ENCODE results near the gene ZCRB1.
A peak's percentile ranks its signal among the peaks of the same experiment; 100 is the strongest.
"Not testable (repeated sequence)": the region's sequence is repeated elsewhere in the genome, so short reads cannot be mapped to it uniquely, and the experiment has no call there.

ZCRB1 gene

GRCh38 chr12:42325653-42326474 lies at the start of gene ZCRB1, which contains the start of gene PPHLN1:
Gene ZCRB1 (minus strand): TSS chr12:42326094. CDS start chr12:42324102, 1,992 bp downstream.
Gene PPHLN1 (plus strand): TSS chr12:42326167. CDS start chr12:42335903, 9,736 bp downstream.
- Mint-ChIP-seq H3K27me3 (no peaks in the 10 kb centered on the region), H3K4me3 (peak within 1 kb of the TSS; percentile 99), H3K27ac (peak within 1 kb of the TSS; percentile 97), H3K36me3 (ENCODE audit: low read depth) (peaks cover 36% of the 10 kb centered on the region), H3K9me3 (no peaks in the 10 kb centered on the region), H3K4me1 (ENCODE audit: low read depth) (peaks cover 56% of the 10 kb centered on the region)

GRCh38 chr12:42373669-42374068 lies 47.8 kb upstream of the ZCRB1 start:
- no peaks in the 10 kb centered on the region for H3K27me3 Mint-ChIP-seq
- no peak overlapping the region for H3K4me3 Mint-ChIP-seq
- H3K9me3 Mint-ChIP-seq, result no peaks in the 10 kb centered on the region
- H3K27ac Mint-ChIP-seq, result no peak overlapping the region
- H3K4me1 Mint-ChIP-seq (ENCODE audit: low read depth), result peaks cover 15% of the 10 kb centered on the region
- peaks cover 30% of the 10 kb centered on the region for H3K36me3 Mint-ChIP-seq (ENCODE audit: low read depth)

GRCh38 chr12:42372154-42372791 lies 46.4 kb upstream of the ZCRB1 start:
- Mint-ChIP-seq H3K4me1 (ENCODE audit: low read depth) (peaks cover 13% of the 10 kb centered on the region), H3K27ac (no peak overlapping the region), H3K36me3 (ENCODE audit: low read depth) (peaks cover 21% of the 10 kb centered on the region), H3K4me3 (no peak overlapping the region), H3K27me3 (no peaks in the 10 kb centered on the region), H3K9me3 (no peaks in the 10 kb centered on the region)

DNA sequence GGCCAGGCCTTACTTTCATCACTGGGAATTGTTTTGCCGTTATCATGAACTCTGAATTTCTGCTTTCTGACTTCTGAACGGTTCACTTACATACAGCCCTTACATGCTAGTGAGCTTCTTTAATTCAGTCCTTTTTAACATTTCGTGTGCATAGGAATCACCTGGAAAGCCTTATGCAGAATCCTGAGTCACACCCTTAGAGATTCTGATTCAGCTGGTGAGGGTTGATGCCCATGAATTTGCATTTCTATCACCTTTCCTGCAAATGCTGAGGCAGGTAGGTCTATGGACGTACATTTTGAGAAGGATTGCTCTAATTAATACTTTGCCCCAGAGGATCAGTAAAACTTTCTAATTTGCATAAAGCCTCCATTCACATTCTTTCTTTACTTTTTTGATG lies 44.1 kb upstream of the ZCRB1 start:
- H3K4me1 Mint-ChIP-seq (ENCODE audit: low read depth), result peaks cover 13% of the 10 kb centered on the region
- H3K27me3 Mint-ChIP-seq, result no peaks in the 10 kb centered on the region
- H3K4me3 Mint-ChIP-seq, result no peak overlapping the region
- no peak overlapping the region for H3K27ac Mint-ChIP-seq
- no peaks in the 10 kb centered on the region for H3K9me3 Mint-ChIP-seq
- H3K36me3 Mint-ChIP-seq (ENCODE audit: low read depth), result peaks cover 8% of the 10 kb centered on the region

- H3K4me1 Mint-ChIP-seq (ENCODE audit: low read depth), result peaks cover 41% of the 10 kb centered on the region
- H3K4me3 Mint-ChIP-seq, result no peak overlapping the region
- H3K27me3 Mint-ChIP-seq, result no peaks in the 10 kb centered on the region
- peaks cover 17% of the 10 kb centered on the region for H3K36me3 Mint-ChIP-seq (ENCODE audit: low read depth)
- no peaks in the 10 kb centered on the region for H3K9me3 Mint-ChIP-seq
- no peak overlapping the region for H3K27ac Mint-ChIP-seq
Observed at GRCh38 chr12:42365486-42365885, 39.6 kb upstream of the ZCRB1 start.

DNA sequence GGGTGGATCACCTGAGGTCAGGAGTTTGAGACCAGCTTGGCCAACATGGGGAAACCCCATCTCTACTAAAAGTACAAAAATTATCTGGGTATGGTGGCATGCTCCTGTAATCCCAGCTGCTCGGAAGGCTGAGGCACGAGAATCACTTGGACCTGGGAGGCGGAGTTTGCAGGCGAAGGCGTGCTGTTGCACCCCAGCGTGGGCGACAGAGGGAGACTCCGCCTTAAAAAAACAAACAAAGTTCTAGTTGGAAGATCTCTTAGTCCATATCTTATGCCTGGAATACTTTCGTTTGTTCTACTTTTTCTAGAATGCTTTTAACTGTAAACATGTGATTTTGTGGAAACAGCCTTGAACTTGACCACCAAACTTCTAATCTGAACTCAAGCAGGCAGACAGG lies 38.8 kb upstream of the ZCRB1 start:
- Mint-ChIP-seq H3K27ac (peak overlapping the region; percentile 26), H3K9me3 (no peaks in the 10 kb centered on the region), H3K27me3 (no peaks in the 10 kb centered on the region), H3K4me1 (ENCODE audit: low read depth) (peaks cover 49% of the 10 kb centered on the region), H3K4me3 (no peak overlapping the region), H3K36me3 (ENCODE audit: low read depth) (peaks cover 22% of the 10 kb centered on the region)

DNA sequence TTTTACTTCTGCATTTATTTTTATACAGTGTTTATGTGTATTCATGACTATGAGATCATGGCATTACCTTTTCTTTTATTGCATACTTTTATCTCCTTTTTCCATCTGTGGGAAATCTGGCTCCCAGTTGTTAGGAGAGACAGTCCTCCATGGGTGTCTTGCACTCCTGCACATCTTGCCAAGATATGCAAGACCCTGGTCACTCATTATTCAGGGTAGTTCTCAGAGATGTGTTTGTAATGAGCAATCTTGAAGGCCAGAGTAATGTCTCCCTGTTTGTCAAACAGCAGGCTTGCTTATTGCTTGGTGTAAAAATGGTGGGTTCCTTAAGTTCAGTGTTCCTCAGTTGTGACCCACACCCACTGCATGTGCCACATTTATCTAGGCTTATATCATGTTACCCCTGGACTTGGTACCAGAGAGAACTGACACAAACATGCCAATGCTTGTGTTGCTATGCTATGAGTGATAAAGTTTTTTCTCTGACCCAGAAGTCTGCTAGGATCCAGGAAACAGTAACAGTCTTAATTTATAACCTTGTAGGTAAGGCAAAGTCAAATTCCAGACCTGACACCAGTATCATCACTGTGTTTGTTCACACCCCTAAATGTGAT lies 36.9 kb upstream of the ZCRB1 start:
- H3K27me3 Mint-ChIP-seq, result no peaks in the 10 kb centered on the region
- no peak overlapping the region for H3K27ac Mint-ChIP-seq
- peaks cover 54% of the 10 kb centered on the region for H3K4me1 Mint-ChIP-seq (ENCODE audit: low read depth)
- H3K4me3 Mint-ChIP-seq, result no peak overlapping the region
- peaks cover 30% of the 10 kb centered on the region for H3K36me3 Mint-ChIP-seq (ENCODE audit: low read depth)
- no peaks in the 10 kb centered on the region for H3K9me3 Mint-ChIP-seq

- no peaks in the 10 kb centered on the region for H3K27me3 Mint-ChIP-seq
- no peaks in the 10 kb centered on the region for H3K9me3 Mint-ChIP-seq
- H3K4me1 Mint-ChIP-seq (ENCODE audit: low read depth), result peaks cover 54% of the 10 kb centered on the region
- peak overlapping the region; percentile 81 for H3K27ac Mint-ChIP-seq
- peaks cover 35% of the 10 kb centered on the region for H3K36me3 Mint-ChIP-seq (ENCODE audit: low read depth)
- no peak overlapping the region for H3K4me3 Mint-ChIP-seq
Observed at GRCh38 chr12:42361909-42362646, 36.2 kb upstream of the ZCRB1 start.

- Mint-ChIP-seq H3K27me3 (no peaks in the 10 kb centered on the region), H3K27ac (peak overlapping the region; percentile 39), H3K4me1 (ENCODE audit: low read depth) (peaks cover 54% of the 10 kb centered on the region), H3K9me3 (no peaks in the 10 kb centered on the region), H3K4me3 (peak overlapping the region; percentile 8), H3K36me3 (ENCODE audit: low read depth) (peaks cover 43% of the 10 kb centered on the region)
Observed at GRCh38 chr12:42360747-42361403, 35.0 kb upstream of the ZCRB1 start.

- no peaks in the 10 kb centered on the region for H3K27me3 Mint-ChIP-seq
- H3K9me3 Mint-ChIP-seq, result no peaks in the 10 kb centered on the region
- H3K36me3 Mint-ChIP-seq (ENCODE audit: low read depth), result peaks cover 45% of the 10 kb centered on the region
- no peak overlapping the region for H3K4me3 Mint-ChIP-seq
- peaks cover 21% of the 10 kb centered on the region for H3K4me1 Mint-ChIP-seq (ENCODE audit: low read depth)
- H3K27ac Mint-ChIP-seq, result no peak overlapping the region
Observed at GRCh38 chr12:42356344-42356743, 30.4 kb upstream of the ZCRB1 start.

DNA sequence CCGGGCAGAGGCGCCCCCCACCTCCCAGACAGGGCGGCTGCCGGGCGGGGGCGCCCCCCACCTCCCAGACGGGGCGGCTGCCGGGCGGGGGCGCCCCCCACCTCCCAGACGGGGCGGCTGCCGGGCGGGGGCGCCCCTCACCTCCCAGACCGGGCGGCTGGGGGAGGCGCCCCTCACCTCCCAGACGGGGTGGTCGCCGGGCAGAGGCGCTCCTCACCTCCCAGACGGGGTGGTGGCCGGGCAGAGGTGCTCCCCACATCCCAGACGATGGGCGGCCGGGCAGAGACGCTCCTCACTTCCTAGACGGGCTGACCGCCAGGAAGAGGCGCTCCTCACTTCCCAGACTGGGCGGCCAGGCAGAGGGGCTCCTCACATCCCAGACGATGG lies 24.1 kb upstream of the ZCRB1 start:
- not testable (repeated sequence) for H3K4me3 Mint-ChIP-seq, H3K27me3 Mint-ChIP-seq, H3K27ac Mint-ChIP-seq, H3K9me3 Mint-ChIP-seq
- Mint-ChIP-seq H3K36me3 (ENCODE audit: low read depth) (peaks cover 24% of the 10 kb centered on the region), H3K4me1 (ENCODE audit: low read depth) (peaks cover 10% of the 10 kb centered on the region)

DNA sequence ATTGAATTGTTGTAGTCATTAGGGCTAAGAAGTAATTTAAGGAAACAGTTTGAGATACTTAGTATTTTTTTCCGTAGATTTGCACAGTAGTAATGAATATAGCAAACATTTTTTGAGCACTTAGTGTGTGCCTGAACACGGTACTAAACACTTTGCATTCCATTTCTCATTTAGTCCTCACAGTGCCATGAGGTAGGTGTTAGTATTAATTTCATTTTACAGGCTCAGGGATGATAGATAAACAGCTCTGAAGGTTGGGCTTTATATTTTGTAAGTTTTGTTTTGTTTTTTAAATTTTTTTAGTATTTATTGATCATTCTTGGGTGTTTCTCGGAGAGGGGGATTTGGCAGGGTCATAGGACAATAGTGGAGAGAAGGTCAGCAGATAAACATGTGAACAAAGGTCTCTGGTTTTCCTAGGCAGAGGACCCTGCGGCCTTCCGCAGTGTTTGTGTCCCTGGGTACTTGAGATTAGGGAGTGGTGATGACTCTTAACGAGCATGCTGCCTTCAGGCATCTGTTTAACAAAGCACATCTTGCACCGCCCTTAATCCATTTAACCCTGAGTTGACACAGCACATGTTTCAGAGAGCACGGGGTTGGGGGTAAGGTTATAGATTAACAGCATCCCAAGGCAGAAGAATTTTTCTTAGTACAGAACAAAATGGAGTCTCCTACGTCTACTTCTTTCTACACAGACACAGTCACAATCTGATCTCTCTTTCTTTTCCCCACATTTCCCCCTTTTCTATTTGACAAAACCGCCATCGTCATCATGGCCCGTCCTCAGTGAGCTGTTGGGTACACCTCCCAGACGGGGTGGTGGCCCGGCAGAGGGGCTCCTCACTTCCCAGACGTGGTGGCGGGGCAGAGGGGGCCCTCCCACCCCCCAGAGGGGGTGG lies 23.5 kb upstream of the ZCRB1 start:
- H3K27ac Mint-ChIP-seq, H3K4me3 Mint-ChIP-seq, H3K27me3 Mint-ChIP-seq, H3K9me3 Mint-ChIP-seq: not testable (repeated sequence)
- Mint-ChIP-seq H3K36me3 (ENCODE audit: low read depth) (peaks cover 22% of the 10 kb centered on the region), H3K4me1 (ENCODE audit: low read depth) (peaks cover 12% of the 10 kb centered on the region)

DNA sequence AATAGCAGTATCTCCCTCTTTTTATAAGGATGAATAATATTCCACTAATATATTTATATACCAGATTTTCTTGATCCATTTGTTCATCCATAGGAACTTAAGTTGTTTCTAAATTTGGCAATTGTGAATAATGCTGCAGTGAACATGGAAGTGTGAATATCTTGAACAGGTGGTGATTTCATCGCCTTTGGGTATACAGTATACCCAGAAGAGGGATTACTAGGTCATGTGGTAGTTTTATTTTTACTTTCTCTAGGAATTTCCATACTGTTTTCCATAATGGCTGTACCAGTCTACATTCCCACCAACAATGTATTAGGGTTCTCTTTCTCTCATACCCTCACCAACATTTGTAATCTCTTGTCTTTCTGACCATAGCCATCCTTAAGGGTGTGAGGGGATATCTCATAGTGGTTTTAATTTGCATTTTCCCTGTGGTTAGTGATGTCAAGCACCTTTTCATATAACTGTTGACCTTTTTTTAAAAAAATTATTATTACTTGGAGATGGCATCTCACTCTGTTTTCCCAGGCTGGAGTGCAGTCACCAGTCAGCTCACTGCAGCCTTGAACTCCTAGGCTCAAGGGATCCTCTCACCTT lies 20.6 kb upstream of the ZCRB1 start:
- Mint-ChIP-seq H3K9me3 (no peaks in the 10 kb centered on the region), H3K27ac (no peak overlapping the region), H3K4me3 (no peak overlapping the region), H3K27me3 (no peaks in the 10 kb centered on the region), H3K36me3 (ENCODE audit: low read depth) (peaks cover 29% of the 10 kb centered on the region), H3K4me1 (ENCODE audit: low read depth) (peaks cover 24% of the 10 kb centered on the region)
